ENCODE data around the gene ANKRD10. TPM values are rescaled to one million over a fixed set of nuclear protein-coding genes. Genes with fewer than 3 reads are reported as not detected.

The ANKRD10 gene
- total RNA-seq (2021; fragmentation: NEBNext Ultra II Directional; extraction: Animal tissue kit (Norgen Biotek cat#: 25700)) (201 and 218 TPM in 2 replicates), polyA plus RNA-seq (2011; rRNA removed) (146 and 153 TPM in 2 replicates), polyA minus RNA-seq (2011; rRNA and poly(A)+ RNA removed) (161 and 189 TPM in 2 replicates)
- 188 TPM for polyA plus RNA-seq (2011; cell fraction: cytosol; rRNA removed)
- polyA plus RNA-seq (2011; cell fraction: nucleus; rRNA removed), result 274 TPM
- polyA plus RNA-seq (2012, experiment 1 of 2), result 150 to 219 TPM (median 165 TPM) in 4 replicates
- polyA plus RNA-seq (2012, experiment 2 of 2), result 51.7 TPM
- 152 TPM for polyA plus RNA-seq (2013, experiment 1 of 2)
- polyA plus RNA-seq (2013, experiment 2 of 2), result 135 TPM
- 312 TPM for polyA minus RNA-seq (2011; cell fraction: cytosol; rRNA and poly(A)+ RNA removed)
- polyA minus RNA-seq (2011; cell fraction: nucleus; rRNA and poly(A)+ RNA removed), result 593 TPM
- long read RNA-seq, experiment 1, transcript ANKRD10-201 (6 exons, 2,495 nt), result major isoform, 8 of 89 reads
- long read RNA-seq, experiment 1, partial matches to known transcripts, result 17 of 89 reads
- long read RNA-seq, experiment 1, other reads (novel, unspliced or antisense), result 57 of 89 reads
- long read RNA-seq, experiment 2, partial matches to known transcripts, result 1 of 11 reads
- long read RNA-seq, experiment 2, other reads (novel, unspliced or antisense), result 10 of 11 reads

- Histone ChIP-seq H3K79me1 (ENCODE audit: low read depth, low read length) (no peaks in the 10 kb centered on the region; the same call in 1 of the 2 replicates), H3K18ac (ENCODE audit: extremely low read depth, low read length) (peak within 1 kb of the TSS; percentile 100), H2BK5ac (ENCODE audit: low read depth, low read length) (peak within 1 kb of the TSS; percentile 99), H3K23me2 (ENCODE audit: low read depth, low read length) (peaks cover 5% of the 10 kb centered on the region; the same call in 1 of the 2 replicates), H2AK5ac (ENCODE audit: low read depth, low read length) (peak within 1 kb of the TSS; percentile 94; the same call in 1 of the 2 replicates), H3K4ac (replicated peaks; ENCODE audit: insufficient read length, low read depth, low read length) (peak within 1 kb of the TSS; percentile 97), H3K27ac (ENCODE audit: low read depth, low read length) (peak within 1 kb of the TSS; percentile 98), H2BK20ac (ENCODE audit: low read length) (no peak within 1 kb of the TSS), H4K5ac (ENCODE audit: insufficient read length, low read depth, low read length) (peak within 1 kb of the TSS; percentile 99), H3K4me3 (ENCODE audit: extremely low read depth in 1 of 4, insufficient read depth in 2 of 4, low read depth in 3 of 4, low read length in 4 of 4) (peak within 1 kb of the TSS; percentile 86 to 100 (median 95)), H2BK12ac (ENCODE audit: low read depth, low read length) (0 out of 2 replicates have a peak within 1 kb of the TSS, but pooled peaks have one; percentile 50), H4K8ac (ENCODE audit: extremely low read depth, insufficient read depth, low read length) (peak within 1 kb of the TSS; percentile 97), H3K4me1 (replicated peaks in 1 of 4; ENCODE audit: control insufficient read depth in 3 of 4, insufficient read depth in 4 of 4, low read length in 3 of 4) (peaks cover 3 to 11% (median 7%) of the 10 kb centered on the region in 4 experiments; a peak in 6 of 7 replicates), H3K36me3 (ENCODE audit: control insufficient read depth in 2 of 4, insufficient read depth in 4 of 4, low read length in 3 of 4) (peaks cover 0 to 4% (median under 1%) of the 10 kb centered on the region in 4 experiments; a peak in 4 of 8 replicates), H4K91ac (replicated peaks; ENCODE audit: insufficient read length, low read length) (peak within 1 kb of the TSS; percentile 98), H3K27me3 (replicated peaks in 1 of 4; ENCODE audit: control insufficient read depth in 3 of 4, extremely low read depth in 1 of 4, insufficient read depth in 3 of 4, low read length in 3 of 4) (no peaks in the 10 kb centered on the region), H3K9me3 (ENCODE audit: insufficient read depth in 2 of 2, low read depth in 1 of 2, low read length in 1 of 2) (no peaks in the 10 kb centered on the region), H2BK120ac (replicated peaks; ENCODE audit: low read depth, low read length) (peak within 1 kb of the TSS; percentile 73), H2AFZ (ENCODE audit: low read length) (no peak within 1 kb of the TSS; the same call in 1 of the 2 replicates), H3K4me2 (ENCODE audit: insufficient read depth in 1 of 2, low read depth in 2 of 2, low read length in 2 of 2) (peak within 1 kb of the TSS; percentile 72 to 91), H3K79me2 (ENCODE audit: control insufficient read depth in 1 of 2, insufficient read depth in 2 of 2, low read length in 2 of 2) (peaks cover 37 to 49% of the 10 kb centered on the region in 2 experiments), H3K14ac (ENCODE audit: insufficient read length) (peak within 1 kb of the TSS; percentile 33), H4K20me1 (replicated peaks in 1 of 2; ENCODE audit: control insufficient read depth in 1 of 2, insufficient read depth in 2 of 2, low read length in 2 of 2) (peaks cover 18 to 24% of the 10 kb centered on the region in 2 experiments), H3K9ac (replicated peaks in 1 of 4; ENCODE audit: extremely low read depth in 1 of 4, low read depth in 3 of 4, low read length in 3 of 4) (peak within 1 kb of the TSS; percentile 87 to 100 (median 100)), H3K23ac (ENCODE audit: insufficient read length) (no peak within 1 kb of the TSS), H2BK15ac (ENCODE audit: low read length) (no peak within 1 kb of the TSS), H3K56ac (replicated peaks; ENCODE audit: insufficient read length, low read depth, low read length) (peak within 1 kb of the TSS; percentile 99)
- WGBS, 2 experiments (ENCODE audit: extremely low coverage in 1 of 2, insufficient coverage in 1 of 2, insufficient read length in 1 of 2, insufficient replicate concordance in 2 of 2, low coverage in 1 of 2, low lambda C conversion rate in 2 of 2, missing lambda C conversion rate in 1 of 2), result 5% methylated on average over 24 of the region's 81 CpGs; no CpG with 5 or more reads in 1 of the 2 experiments
- FAIRE-seq, result no peak
- POLR2A ChIA-PET (ENCODE audit: partially characterized antibody), result interaction anchor here (0.6 to 4.7 kb wide), 18 partner anchors 10 to 264 kb away, joined by 3 to 50 read pairs (median 4); partner anchors contain the start of gene CARS2
- DNase-seq (ENCODE audit: low read depth in 1 of 2, low spot score in 2 of 2), result peak; percentile 99
- CTCF ChIA-PET (ENCODE audit: partially characterized antibody), result interaction anchor here (0.5 to 1.2 kb wide), 8 partner anchors 9 to 207 kb away, joined by 3 to 5 read pairs (median 3); no protein-coding TSS in a partner anchor
- TF ChIP-seq YY1 (IDR thresholded peaks at IDR 0.05; ENCODE audit: low read depth, low read length), result no peak
- TF ChIP-seq RAD21 (IDR thresholded peaks at IDR 0.05 in 1 of 2, conservative IDR thresholded peaks at IDR 0.05 in 1 of 2; ENCODE audit: low read depth in 2 of 2, low read length in 2 of 2), result peak; percentile 63 to 70
- peak; percentile 64 for TF ChIP-seq POLR2AphosphoS5 (IDR thresholded peaks at IDR 0.05; ENCODE audit: low read depth, low read length)
- TF ChIP-seq SP1 (IDR thresholded peaks at IDR 0.05; ENCODE audit: low read depth, low read length), result peak; percentile 53; the same call in 1 of the 2 replicates
- no peak for TF ChIP-seq CBX5 (IDR thresholded peaks at IDR 0.05; ENCODE audit: low read depth, low read length)
- TF ChIP-seq POU5F1 (IDR thresholded peaks at IDR 0.05; ENCODE audit: low read depth, low read length), result no peak
- no peak for TF ChIP-seq SAP30 (IDR thresholded peaks at IDR 0.05; ENCODE audit: insufficient read depth, insufficient replicate concordance, low read length)
- TF ChIP-seq KDM5A (IDR thresholded peaks at IDR 0.05; ENCODE audit: low read length), result no peak
These were observed at the start of gene ANKRD10 for GRCh38 chr13:110915057-110915873. ANKRD10 (minus strand) TSS chr13:110915069; CDS start chr13:110914934, 135 bp downstream.

Measured in H1 (cell line).